Measurements from ENCODE around the gene VOPP1.
"Not testable (repeated sequence)": the region's sequence is repeated elsewhere in the genome, so short reads cannot be mapped to it uniquely, and the experiment has no call there.

VOPP1 gene

DNA sequence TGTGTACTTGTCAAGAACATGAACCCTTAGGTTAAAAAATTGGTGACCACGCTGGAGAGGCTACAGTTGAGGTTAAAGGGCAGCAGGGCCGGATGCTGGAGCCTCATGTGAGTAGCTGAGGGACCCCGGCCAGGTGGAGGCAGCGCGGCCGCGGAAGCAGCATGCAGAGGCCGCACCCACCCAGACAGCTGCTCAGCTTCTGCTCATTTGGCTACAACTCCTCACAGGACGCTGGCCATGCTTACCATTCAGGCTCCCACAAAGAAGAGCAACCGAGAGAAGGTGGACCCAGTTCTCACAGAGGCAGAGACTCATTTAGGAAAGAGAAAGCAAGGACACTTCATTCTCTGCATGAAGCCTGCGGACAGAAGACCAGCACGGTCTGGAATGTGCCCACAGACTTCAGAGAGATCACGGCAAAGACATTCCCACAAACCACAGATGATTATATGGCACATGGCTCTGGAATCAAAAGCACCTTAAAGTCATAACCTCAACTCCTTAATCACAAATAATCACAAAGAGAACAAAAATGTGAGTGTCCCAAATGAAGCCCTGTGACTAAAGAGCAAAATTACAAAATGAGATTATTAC is 94.4 kb downstream of the VOPP1 start:
- no peaks in the 10 kb centered on the region for H3K9me3 ChIP-seq (ENCODE audit: control insufficient read depth, insufficient read depth, low read length)
- DNase-seq (ENCODE audit: low read depth, low spot score) = no peak

DNA sequence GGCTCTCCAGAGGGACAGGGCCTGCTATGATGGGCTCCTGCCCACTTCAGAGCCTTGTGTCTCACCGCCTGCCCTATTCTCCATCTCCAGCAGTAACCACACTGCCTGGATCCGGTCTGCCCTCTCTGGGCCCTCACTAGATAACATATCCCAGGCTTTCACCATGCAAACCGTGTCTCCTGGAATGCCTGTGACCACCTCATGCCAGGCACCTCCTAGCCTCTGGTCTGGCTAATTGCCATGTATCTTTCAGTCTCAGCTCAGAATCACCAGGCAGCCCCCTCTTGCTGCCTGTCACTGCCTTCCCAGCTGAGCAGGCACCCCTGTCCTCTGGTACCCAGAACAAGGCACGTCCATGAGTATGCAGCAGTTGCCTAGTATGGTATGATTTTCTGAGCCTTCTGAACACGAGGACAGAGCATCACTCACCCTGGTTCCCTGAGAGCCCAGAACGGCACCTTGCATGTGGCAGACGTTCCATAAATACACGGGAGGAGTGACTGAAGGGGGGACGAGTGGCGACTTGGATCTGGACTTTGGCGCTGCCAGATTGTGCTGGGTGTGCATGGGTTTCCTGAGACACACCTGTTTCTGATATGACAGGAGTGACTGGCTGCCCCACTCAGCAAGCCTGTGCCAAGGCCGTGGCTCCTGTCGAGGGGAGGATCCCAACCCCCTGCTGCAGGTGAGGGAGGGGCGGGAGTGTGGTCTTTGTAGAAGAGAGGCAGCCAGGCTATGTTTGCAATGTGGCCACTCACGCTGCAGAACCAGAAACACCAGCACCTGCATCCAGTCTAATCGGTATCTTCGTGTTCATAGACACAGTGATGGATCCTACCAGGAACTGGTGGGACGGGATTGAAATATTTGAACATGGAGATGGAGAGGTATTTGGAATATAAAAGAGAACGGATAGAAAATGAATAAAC is 95.2 kb downstream of the VOPP1 start:
- no peak for DNase-seq (ENCODE audit: low read depth, low spot score)
- Histone ChIP-seq H3K4me1 (ENCODE audit: control insufficient read depth, insufficient read depth, low read length) (no peaks in the 10 kb centered on the region), H3K27ac (ENCODE audit: low read length) (no peak overlapping the region), H3K27me3 (ENCODE audit: control insufficient read depth, insufficient read depth, low read length) (no peaks in the 10 kb centered on the region), H3K4me3 (ENCODE audit: low read length) (no peak overlapping the region), H3K9me3 (ENCODE audit: control insufficient read depth, insufficient read depth, low read length) (no peaks in the 10 kb centered on the region), H3K36me3 (ENCODE audit: control insufficient read depth, insufficient read depth, low read length) (peaks cover 6% of the 10 kb centered on the region; the same call in 1 of the 2 replicates)
- WGBS (ENCODE audit: insufficient coverage, insufficient read length) = 100% methylated on average over 2 of the region's 19 CpGs

More for the DNA sequence above, 94.4 kb downstream of the VOPP1 start:
- Histone ChIP-seq H3K27ac (ENCODE audit: low read length) (no peak overlapping the region), H3K36me3 (ENCODE audit: control insufficient read depth, insufficient read depth, low read length) (peaks cover 6% of the 10 kb centered on the region; the same call in 1 of the 2 replicates), H3K27me3 (ENCODE audit: control insufficient read depth, insufficient read depth, low read length) (no peaks in the 10 kb centered on the region), H3K4me3 (ENCODE audit: low read length) (no peak overlapping the region), H3K4me1 (ENCODE audit: control insufficient read depth, insufficient read depth, low read length) (no peaks in the 10 kb centered on the region)
- WGBS (ENCODE audit: insufficient coverage, insufficient read length) = no CpG with 5 or more reads among the region's 13 CpGs

- no peak for DNase-seq (ENCODE audit: low read depth, low spot score)
Measured at GRCh38 chr7:55475855-55476803, 96.2 kb downstream of the VOPP1 start.

GRCh38 chr7:55474944-55475854 is 97.1 kb downstream of the VOPP1 start:
- H3K4me3 ChIP-seq (ENCODE audit: low read length) = no peak overlapping the region
- H3K27ac ChIP-seq (ENCODE audit: low read length) = no peak overlapping the region
- no peak for DNase-seq (ENCODE audit: low read depth, low spot score)
- peaks cover 6% of the 10 kb centered on the region; the same call in 1 of the 2 replicates for H3K36me3 ChIP-seq (ENCODE audit: control insufficient read depth, insufficient read depth, low read length)
- no peaks in the 10 kb centered on the region for H3K27me3 ChIP-seq (ENCODE audit: control insufficient read depth, insufficient read depth, low read length)
- H3K9me3 ChIP-seq (ENCODE audit: control insufficient read depth, insufficient read depth, low read length) = no peaks in the 10 kb centered on the region
- no CpG with 5 or more reads among the region's 22 CpGs for WGBS (ENCODE audit: insufficient coverage, insufficient read length)
- H3K4me1 ChIP-seq (ENCODE audit: control insufficient read depth, insufficient read depth, low read length) = no peaks in the 10 kb centered on the region

More at GRCh38 chr7:55475855-55476803, 96.2 kb downstream of the VOPP1 start:
- no CpG with 5 or more reads among the region's 19 CpGs for WGBS (ENCODE audit: insufficient coverage, insufficient read length)
- Histone ChIP-seq H3K27ac (ENCODE audit: low read length) (no peak overlapping the region), H3K27me3 (ENCODE audit: control insufficient read depth, insufficient read depth, low read length) (no peaks in the 10 kb centered on the region), H3K9me3 (ENCODE audit: control insufficient read depth, insufficient read depth, low read length) (no peaks in the 10 kb centered on the region), H3K4me1 (ENCODE audit: control insufficient read depth, insufficient read depth, low read length) (no peaks in the 10 kb centered on the region), H3K4me3 (ENCODE audit: low read length) (no peak overlapping the region), H3K36me3 (ENCODE audit: control insufficient read depth, insufficient read depth, low read length) (peaks cover 6% of the 10 kb centered on the region; the same call in 1 of the 2 replicates)

DNA sequence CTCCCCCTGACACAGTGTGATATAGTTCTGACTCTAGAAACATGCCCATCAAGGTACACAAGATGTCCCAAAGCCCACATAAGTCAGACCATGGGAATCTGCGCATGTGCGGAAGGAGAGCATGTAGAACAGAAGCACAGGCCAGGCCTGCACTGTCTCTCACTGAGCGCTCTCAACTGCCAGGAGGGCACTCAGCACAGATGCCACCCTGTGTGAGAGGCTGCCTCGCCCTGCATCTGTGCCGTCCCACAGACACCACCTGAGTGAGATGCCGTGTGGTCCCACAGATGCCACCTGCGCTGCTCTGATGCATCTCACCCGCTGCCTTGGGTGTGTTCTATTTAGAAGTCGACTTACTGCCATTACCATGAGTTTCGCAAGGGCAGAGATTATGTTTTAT is 98.4 kb downstream of the VOPP1 start:
- no CpG with 5 or more reads among the region's 10 CpGs for WGBS (ENCODE audit: insufficient coverage, insufficient read length)
- Histone ChIP-seq H3K27me3 (ENCODE audit: control insufficient read depth, insufficient read depth, low read length) (no peaks in the 10 kb centered on the region), H3K4me3 (ENCODE audit: low read length) (no peak overlapping the region), H3K9me3 (ENCODE audit: control insufficient read depth, insufficient read depth, low read length) (no peaks in the 10 kb centered on the region), H3K36me3 (ENCODE audit: control insufficient read depth, insufficient read depth, low read length) (peaks cover 6% of the 10 kb centered on the region; the same call in 1 of the 2 replicates), H3K4me1 (ENCODE audit: control insufficient read depth, insufficient read depth, low read length) (no peaks in the 10 kb centered on the region), H3K27ac (ENCODE audit: low read length) (no peak overlapping the region)
- DNase-seq (ENCODE audit: low read depth, low spot score) = no peak

DNA sequence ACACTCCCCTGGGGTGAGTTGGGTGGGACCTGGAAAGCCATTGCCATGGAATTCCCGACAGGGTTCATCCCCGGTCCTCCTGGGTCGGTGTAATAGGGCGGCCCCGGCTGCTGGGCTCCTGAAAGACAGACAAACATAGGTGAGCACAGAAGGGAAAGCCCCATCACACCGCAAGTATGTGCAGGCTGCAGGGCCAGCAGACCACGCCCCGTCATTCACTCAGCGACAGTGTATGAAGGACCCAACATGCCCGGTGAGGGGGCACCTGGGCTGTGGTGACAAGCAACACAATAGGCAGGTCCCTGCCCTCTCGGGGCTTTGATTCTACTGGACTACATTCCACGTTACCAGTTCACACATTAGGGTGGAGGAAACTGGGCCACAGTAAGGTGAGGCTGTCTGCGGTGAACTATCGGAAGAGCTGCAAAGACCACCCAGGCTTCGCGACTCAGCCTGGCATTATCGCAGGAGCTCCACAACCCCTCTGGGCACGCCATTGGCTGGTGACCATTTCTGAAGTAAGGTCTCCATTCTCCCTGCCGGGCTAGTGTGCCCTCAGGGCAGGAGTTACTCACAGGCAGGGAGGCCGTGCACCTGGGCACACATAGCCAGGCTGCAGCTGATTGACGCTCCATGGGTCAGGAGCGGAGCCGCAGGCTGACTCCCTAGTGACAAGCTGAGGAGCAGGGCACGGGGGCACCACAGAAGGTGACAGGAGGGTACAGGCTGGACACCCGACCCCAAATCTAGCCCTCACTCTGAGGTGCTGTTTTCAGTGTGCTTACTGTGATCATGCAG is 99.2 kb downstream of the VOPP1 start:
- Histone ChIP-seq H3K4me3 (ENCODE audit: low read length) (no peak overlapping the region), H3K36me3 (ENCODE audit: control insufficient read depth, insufficient read depth, low read length) (peaks cover 10% of the 10 kb centered on the region), H3K4me1 (ENCODE audit: control insufficient read depth, insufficient read depth, low read length) (no peaks in the 10 kb centered on the region), H3K27ac (ENCODE audit: low read length) (no peak overlapping the region), H3K9me3 (ENCODE audit: control insufficient read depth, insufficient read depth, low read length) (no peaks in the 10 kb centered on the region), H3K27me3 (ENCODE audit: control insufficient read depth, insufficient read depth, low read length) (no peaks in the 10 kb centered on the region)
- DNase-seq (ENCODE audit: low read depth, low spot score) = no peak
- no CpG with 5 or more reads among the region's 25 CpGs for WGBS (ENCODE audit: insufficient coverage, insufficient read length)

- not testable (repeated sequence) for H3K27ac ChIP-seq (ENCODE audit: low read length); H3K4me3 ChIP-seq (ENCODE audit: low read length); H3K9me3 ChIP-seq (ENCODE audit: control insufficient read depth, insufficient read depth, low read length); H3K36me3 ChIP-seq (ENCODE audit: control insufficient read depth, insufficient read depth, low read length); H3K27me3 ChIP-seq (ENCODE audit: control insufficient read depth, insufficient read depth, low read length); DNase-seq (ENCODE audit: low read depth, low spot score); H3K4me1 ChIP-seq (ENCODE audit: control insufficient read depth, insufficient read depth, low read length)
- no CpG with 5 or more reads among the region's 14 CpGs for WGBS (ENCODE audit: insufficient coverage, insufficient read length)
Measured at GRCh38 chr7:55472406-55472805, 99.9 kb downstream of the VOPP1 start.

DNA sequence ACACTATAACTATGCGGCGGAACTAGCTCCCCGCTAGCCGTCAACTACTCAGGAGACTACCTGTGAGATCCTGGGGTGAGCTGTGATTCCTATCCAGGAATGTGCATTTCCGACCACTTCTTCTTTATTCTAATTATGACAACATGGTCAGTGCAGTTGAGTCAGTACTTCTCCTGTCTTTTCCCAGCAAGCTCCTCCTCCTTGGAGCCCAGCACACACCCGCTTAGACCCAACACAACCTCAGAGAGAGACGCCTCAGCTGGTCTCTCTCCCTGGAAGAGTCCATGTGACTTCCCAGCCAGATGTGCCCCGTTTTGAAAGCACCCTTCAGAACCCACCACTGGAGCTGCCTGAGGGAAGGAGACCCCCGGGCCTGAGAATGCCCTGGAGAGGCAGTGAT is 100.7 kb downstream of the VOPP1 start:
- not testable (repeated sequence) for DNase-seq (ENCODE audit: low read depth, low spot score); H3K27ac ChIP-seq (ENCODE audit: low read length); H3K4me1 ChIP-seq (ENCODE audit: control insufficient read depth, insufficient read depth, low read length); H3K36me3 ChIP-seq (ENCODE audit: control insufficient read depth, insufficient read depth, low read length); H3K4me3 ChIP-seq (ENCODE audit: low read length); H3K9me3 ChIP-seq (ENCODE audit: control insufficient read depth, insufficient read depth, low read length); H3K27me3 ChIP-seq (ENCODE audit: control insufficient read depth, insufficient read depth, low read length)
- no CpG with 5 or more reads among the region's 9 CpGs for WGBS (ENCODE audit: insufficient coverage, insufficient read length)

DNA sequence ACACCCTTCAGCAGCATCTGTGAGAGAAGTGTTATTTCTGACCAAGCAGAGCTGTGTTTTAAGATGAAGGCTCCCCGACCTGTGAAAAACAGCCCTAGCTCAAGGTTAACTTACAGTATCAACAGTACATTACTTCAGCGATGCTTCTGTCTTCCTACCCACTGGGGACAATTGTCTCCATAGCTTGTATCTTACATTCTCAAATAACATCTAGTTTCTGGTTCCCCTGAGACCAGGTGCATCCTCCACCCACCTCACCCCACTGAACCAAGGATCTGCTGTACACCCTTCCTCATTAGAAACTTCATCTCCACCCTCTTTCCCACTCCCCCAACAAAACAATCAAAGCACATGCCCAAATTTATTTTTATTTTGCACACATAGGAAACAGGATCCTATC is 102.0 kb downstream of the VOPP1 start:
- no CpG with 5 or more reads among the region's 2 CpGs for WGBS (ENCODE audit: insufficient coverage, insufficient read length)
- no peaks in the 10 kb centered on the region for H3K4me1 ChIP-seq (ENCODE audit: control insufficient read depth, insufficient read depth, low read length)
- no peaks in the 10 kb centered on the region for H3K27me3 ChIP-seq (ENCODE audit: control insufficient read depth, insufficient read depth, low read length)
- peaks cover 1% of the 10 kb centered on the region; the same call in 1 of the 2 replicates for H3K9me3 ChIP-seq (ENCODE audit: control insufficient read depth, insufficient read depth, low read length)
- H3K4me3 ChIP-seq (ENCODE audit: low read length) = no peak overlapping the region
- peaks cover 4% of the 10 kb centered on the region for H3K36me3 ChIP-seq (ENCODE audit: control insufficient read depth, insufficient read depth, low read length)
- no peak for DNase-seq (ENCODE audit: low read depth, low spot score)
- H3K27ac ChIP-seq (ENCODE audit: low read length) = no peak overlapping the region
